Measurements from ENCODE around the gene EGF.
"Not testable (repeated sequence)": the region's sequence is repeated elsewhere in the genome, so short reads cannot be mapped to it uniquely, and the experiment has no call there.

EGF gene

DNA sequence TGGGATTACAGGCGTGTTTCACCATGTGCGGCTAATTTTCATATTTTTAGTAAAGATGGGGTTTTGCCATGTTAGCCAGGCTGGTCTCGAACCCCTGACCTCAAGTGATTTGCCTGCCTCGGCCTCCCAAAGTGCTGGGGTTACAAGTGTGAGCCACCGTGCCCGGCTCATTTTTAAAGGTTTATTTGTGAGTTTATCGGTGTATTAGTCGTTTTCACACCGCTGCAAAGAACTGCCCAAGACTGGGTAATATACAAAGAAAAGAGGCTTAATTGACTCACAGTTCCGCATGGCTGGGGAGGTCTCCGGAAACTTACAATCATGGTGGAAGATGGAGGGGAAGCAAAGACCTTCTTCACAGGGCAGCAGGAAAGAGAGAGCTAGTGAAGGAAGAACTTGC, 126.5 kb downstream of the EGF start:
- not testable (repeated sequence) for DNase-seq (ENCODE audit: low read depth in 2 of 2)

DNA sequence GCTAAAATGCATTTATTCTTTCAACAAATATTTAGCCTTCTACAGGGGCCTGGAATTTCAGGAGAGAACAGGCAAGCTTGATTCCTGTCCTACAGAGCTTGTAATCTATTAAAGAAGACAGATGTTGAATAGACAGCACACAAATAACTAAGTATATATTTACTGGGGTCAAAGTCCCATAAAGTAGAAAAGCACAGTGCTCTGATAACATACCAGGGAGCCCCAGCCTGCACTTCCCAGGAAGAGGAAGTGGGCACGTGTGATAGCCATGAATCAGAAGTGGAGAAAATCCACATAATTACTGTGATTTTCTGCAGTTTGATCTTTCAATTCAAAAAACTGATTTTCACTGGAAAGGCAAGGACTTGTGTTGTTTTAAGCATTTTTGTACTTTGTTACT, 129.1 kb downstream of the EGF start:
- no peak for DNase-seq (ENCODE audit: low read depth in 2 of 2)

- no peak for DNase-seq (ENCODE audit: low read depth in 2 of 2)
Measured at GRCh38 chr4:110042545-110043517, 130.1 kb downstream of the EGF start.

DNA sequence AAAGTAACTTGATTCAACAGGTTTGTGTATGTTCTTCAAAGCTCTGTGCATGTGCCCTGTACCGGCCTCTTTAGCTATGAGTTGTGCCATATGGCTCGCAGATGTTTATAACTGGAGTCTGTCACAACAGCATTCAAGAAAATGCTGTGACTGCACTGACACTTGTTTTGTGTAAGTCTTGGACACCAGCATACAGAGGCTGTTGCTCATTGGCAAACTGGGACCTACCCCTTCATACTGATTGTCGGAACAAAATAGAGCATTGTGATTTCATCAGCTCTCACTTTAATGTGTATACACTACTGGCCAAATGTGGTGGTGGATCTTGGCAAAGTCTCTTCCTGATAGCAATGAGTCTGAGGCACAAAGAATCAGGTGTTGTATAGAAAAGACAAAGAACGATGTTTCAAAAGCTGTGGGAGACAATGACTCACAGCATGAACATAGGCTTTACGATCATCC, 133.9 kb downstream of the EGF start:
- no peak for DNase-seq (ENCODE audit: low read depth in 2 of 2)

DNA sequence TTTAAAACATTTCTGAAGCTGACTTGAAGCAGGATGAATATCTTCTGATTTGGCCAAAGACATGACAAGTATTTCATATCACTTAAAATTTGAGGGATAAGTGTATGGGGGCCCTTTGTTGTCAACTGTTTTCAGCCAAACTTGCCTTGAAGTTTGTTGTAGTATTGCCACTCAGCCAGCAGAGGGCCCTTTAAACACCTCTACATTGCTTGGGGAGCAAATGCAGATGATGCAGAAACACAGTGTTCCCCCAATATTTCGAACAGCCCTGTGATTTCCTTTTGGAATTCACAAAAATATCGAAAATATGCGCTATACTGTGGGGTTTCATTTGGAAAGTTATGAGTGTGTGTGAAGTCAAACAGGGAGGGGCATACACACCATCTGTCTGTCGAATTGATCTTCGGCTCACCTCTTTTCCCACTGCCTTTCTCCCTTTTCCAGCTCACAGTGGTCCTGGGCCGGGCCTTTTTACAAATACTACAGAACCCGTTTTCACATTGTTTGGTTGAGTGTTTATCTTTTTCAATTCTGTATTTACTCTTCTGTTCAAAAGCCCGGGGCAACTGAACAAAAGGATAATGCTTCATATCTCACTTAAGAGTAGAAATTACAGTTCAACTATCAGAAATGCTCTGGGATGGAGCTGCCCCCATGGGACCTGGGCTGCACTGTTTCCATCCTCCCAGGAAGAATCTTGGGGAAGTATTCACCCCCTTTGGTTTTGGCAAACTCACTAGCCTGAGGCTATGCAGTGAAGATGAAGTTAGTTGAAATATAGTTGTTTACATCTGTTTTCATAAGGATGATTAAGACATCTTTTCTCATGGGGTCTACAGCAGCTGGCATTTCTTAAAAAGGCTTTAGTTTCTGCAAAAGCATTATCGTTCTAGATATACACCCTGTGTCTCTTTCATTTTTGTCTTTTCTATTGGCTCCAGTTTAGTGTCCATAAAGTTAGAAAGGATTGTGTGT, 137.6 kb downstream of the EGF start:
- DNase-seq (ENCODE audit: low read depth in 2 of 2), result peak; percentile 21 to 29

DNA sequence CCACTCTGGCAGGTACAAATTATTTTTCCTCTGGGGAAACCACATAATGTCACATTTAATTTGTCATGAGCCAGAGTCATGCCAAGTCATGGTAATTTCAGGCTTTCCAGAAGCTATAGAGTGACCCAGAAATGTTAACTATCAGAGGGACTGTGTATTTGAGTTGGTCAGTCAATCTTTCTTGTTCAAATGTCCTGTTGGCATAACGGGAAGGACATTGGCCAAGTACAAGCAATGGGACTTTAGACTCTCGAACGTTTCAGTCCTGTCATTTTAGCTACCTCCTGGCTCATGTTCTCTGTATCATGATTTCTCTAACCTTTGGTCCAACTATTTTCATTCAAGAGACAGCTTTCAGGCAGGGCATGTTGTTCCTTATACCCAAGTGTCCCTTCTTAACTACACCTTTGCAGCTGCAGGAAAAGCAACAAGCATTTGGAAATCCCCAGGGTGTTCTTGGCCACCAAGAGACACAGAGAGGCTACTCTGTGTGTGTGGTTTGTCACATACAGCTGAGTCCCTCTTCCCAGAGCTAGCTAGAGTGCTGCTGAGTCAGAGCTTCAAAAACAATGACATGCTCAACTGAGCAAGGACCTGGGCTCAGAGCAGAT, 142.6 kb downstream of the EGF start:
- DNase-seq (ENCODE audit: low read depth in 2 of 2), result no peak

- no peak for DNase-seq (ENCODE audit: low read depth in 2 of 2)
Measured at GRCh38 chr4:110058677-110059076, 146.0 kb downstream of the EGF start.

- no peak for DNase-seq (ENCODE audit: low read depth in 2 of 2)
Measured at GRCh38 chr4:110059556-110060191, 147.0 kb downstream of the EGF start.

GRCh38 chr4:110061076-110061475, 148.4 kb downstream of the EGF start:
- DNase-seq (ENCODE audit: low read depth in 2 of 2), result no peak
